GM23248 (cell line): ENCODE results near the gene PRDM10. TPM values are rescaled to one million over a fixed set of nuclear protein-coding genes. Genes with fewer than 3 reads are reported as not detected.

ENCODE experiments used
- DNase-seq: peaks from one replicate; pipeline ENCODE4 v3.0.0-alpha.2; 2015
- H2AFZ ChIP-seq: fragments of 200-600 bp; sonication (generic); 2 replicates; pipeline ENCODE4 v1.6.1; 2016; ENCODE audit warnings: antibody characterized with exemption
- H3F3A ChIP-seq: fragments of 200-600 bp; sonication (generic); 2 replicates; pipeline ENCODE4 v1.6.1; 2016; ENCODE audit warnings: mild to moderate bottlenecking, antibody characterized with exemption, mixed run types; ENCODE audit not compliant: insufficient read depth
- H3K27ac ChIP-seq: fragments of 200-600 bp; sonication (generic); 2 replicates; pipeline ENCODE4 v1.5.1; 2016; ENCODE audit warnings: mild to moderate bottlenecking
- H3K27me3 ChIP-seq: fragments of 200-600 bp; sonication (generic); replicated peaks from 2 replicates; pipeline ENCODE4 v1.6.1; 2016; ENCODE audit warnings: mild to moderate bottlenecking; ENCODE audit not compliant: insufficient read depth
- H3K36me3 ChIP-seq: fragments of 200-600 bp; sonication (generic); 2 replicates; pipeline ENCODE4 v1.6.1; 2016; ENCODE audit warnings: low read depth, mild to moderate bottlenecking
- H3K4me1 ChIP-seq: fragments of 200-600 bp; sonication (generic); 2 replicates; pipeline ENCODE4 v1.6.1; 2016; ENCODE audit warnings: mild to moderate bottlenecking; ENCODE audit not compliant: insufficient read depth
- H3K4me2 ChIP-seq: fragments of 200-600 bp; sonication (generic); one replicate; pipeline ENCODE4 v1.6.1; 2016; ENCODE audit warnings: mild to moderate bottlenecking; ENCODE audit not compliant: unreplicated experiment
- H3K4me3 ChIP-seq: fragments of 200-600 bp; sonication (generic); 2 replicates; pipeline ENCODE4 v1.5.1; 2016; ENCODE audit warnings: mild to moderate bottlenecking
- H3K79me2 ChIP-seq: fragments of 200-600 bp; sonication (generic); 2 replicates; pipeline ENCODE4 v1.6.1; 2016; ENCODE audit warnings: mild to moderate bottlenecking; ENCODE audit not compliant: insufficient read depth
- H3K9ac ChIP-seq: fragments of 200-600 bp; sonication (generic); 2 replicates; pipeline ENCODE4 v1.6.1; 2016; ENCODE audit warnings: mild to moderate bottlenecking
- H3K9me2 ChIP-seq: fragments of 200-600 bp; sonication (generic); 2 replicates; pipeline ENCODE4 v1.6.1; 2016; ENCODE audit warnings: mixed run types, mild to moderate bottlenecking, moderate library complexity; ENCODE audit not compliant: insufficient read depth
- H3K9me3 ChIP-seq: fragments of 200-600 bp; sonication (generic); one replicate; pipeline ENCODE4 v1.6.1; 2017; ENCODE audit warnings: low read depth
- H4K20me1 ChIP-seq: fragments of 200-600 bp; sonication (generic); 2 replicates; pipeline ENCODE4 v1.6.0; 2016; ENCODE audit not compliant: insufficient read depth
- EZH2 ChIP-seq: fragments of 200-600 bp; sonication (generic); IDR thresholded peaks from 2 replicates; pipeline ENCODE4 v1.6.1; 2018; ENCODE audit warnings: antibody characterized with exemption, mild to moderate bottlenecking; ENCODE audit not compliant: insufficient read depth, poor library complexity, severe bottlenecking
- EZH2phosphoT487 ChIP-seq: fragments of 200-600 bp; sonication (generic); IDR thresholded peaks from 2 replicates; pipeline ENCODE4 v1.6.1; 2018; ENCODE audit warnings: antibody characterized with exemption, moderate library complexity, mild to moderate bottlenecking, low read depth; ENCODE audit not compliant: insufficient read depth
- WGBS, 2 experiments: methylation state at CpG; one replicate each; pipeline ENCODE4 v1.1.6; 2015 to 2017; ENCODE audit warnings: low lambda C conversion rate in 2 of 2, low coverage in 1 of 2; ENCODE audit errors: missing lambda C conversion rate in 2 of 2; 5-methylcytosine and 5-hydroxymethylcytosine counted together
- in situ Hi-C: fragments of 300-500 bp; cut with MboI; formaldehyde crosslinking; loops from 2 replicates; pipeline ENCODE4 v1.15.0; 2020
- polyA plus RNA-seq: library from polyadenylated mRNA; unstranded; fragments of >200 nt; fragmentation: Nextera tagmentation; extraction: Ambion mirVana; gene quantifications from 2 replicates; pipeline ENCODE4 v1.2.1, GENCODE V29; 2016
- total RNA-seq: library from RNA; depleted of rRNA; stranded (reverse); fragments of >200 nt; shearing (Covaris generic); gene quantifications from 2 replicates; pipeline ENCODE4 v1.2.3, GENCODE V29; 2014

The PRDM10 gene
- total and polyA plus RNA-seq, 2 experiments from 2014 or later = 2.9 to 4.6 TPM

GRCh38 chr11:129933891-129934290, 68.7 kb downstream of the PRDM10 start:
- H3K27me3 ChIP-seq = no peaks in the 10 kb centered on the region
- no peaks in the 10 kb centered on the region for H3K79me2 ChIP-seq
- no peak overlapping the region for H3K27ac ChIP-seq
- no peaks in the 10 kb centered on the region for H3K9me2 ChIP-seq
- in situ Hi-C loops = no loop called here
- H3K36me3 ChIP-seq = no peaks in the 10 kb centered on the region
- no peak overlapping the region for H3K4me3 ChIP-seq
- no peaks in the 10 kb centered on the region for H3K9me3 ChIP-seq
- H2AFZ ChIP-seq = no peak overlapping the region
- no peaks in the 10 kb centered on the region for H3K4me1 ChIP-seq
- no peaks in the 10 kb centered on the region for H3F3A ChIP-seq
- TF ChIP-seq EZH2phosphoT487 = no peak
- no peak for TF ChIP-seq EZH2
- H4K20me1 ChIP-seq = no peaks in the 10 kb centered on the region
- no peak for DNase-seq
- H3K9ac ChIP-seq = no peak overlapping the region
- H3K4me2 ChIP-seq = no peak overlapping the region
- WGBS, 2 experiments = 97 to 98% methylated on average over 9 of the region's 9 CpGs

DNA sequence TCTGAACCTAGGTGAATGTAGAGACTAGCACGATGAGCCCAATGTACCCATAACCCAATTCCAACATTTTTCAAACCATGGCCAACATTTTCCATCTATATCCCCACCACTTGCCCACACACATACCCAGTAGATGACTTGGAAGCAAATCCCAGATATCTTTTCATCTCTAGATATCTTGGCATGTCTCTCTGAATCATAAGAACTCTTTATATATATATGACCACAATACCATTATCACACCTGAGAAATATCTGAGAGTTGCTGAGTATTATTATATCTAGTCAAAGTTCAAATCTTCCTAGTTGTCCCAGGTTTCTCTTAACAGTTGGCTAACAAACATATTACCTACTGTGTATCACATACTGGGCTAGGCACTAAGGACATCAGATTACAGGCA, 69.4 kb downstream of the PRDM10 start:
- WGBS, 2 experiments = 97 to 100% methylated on average over 1 of the region's 1 CpG
- no peak overlapping the region for H3K9ac ChIP-seq

DNA sequence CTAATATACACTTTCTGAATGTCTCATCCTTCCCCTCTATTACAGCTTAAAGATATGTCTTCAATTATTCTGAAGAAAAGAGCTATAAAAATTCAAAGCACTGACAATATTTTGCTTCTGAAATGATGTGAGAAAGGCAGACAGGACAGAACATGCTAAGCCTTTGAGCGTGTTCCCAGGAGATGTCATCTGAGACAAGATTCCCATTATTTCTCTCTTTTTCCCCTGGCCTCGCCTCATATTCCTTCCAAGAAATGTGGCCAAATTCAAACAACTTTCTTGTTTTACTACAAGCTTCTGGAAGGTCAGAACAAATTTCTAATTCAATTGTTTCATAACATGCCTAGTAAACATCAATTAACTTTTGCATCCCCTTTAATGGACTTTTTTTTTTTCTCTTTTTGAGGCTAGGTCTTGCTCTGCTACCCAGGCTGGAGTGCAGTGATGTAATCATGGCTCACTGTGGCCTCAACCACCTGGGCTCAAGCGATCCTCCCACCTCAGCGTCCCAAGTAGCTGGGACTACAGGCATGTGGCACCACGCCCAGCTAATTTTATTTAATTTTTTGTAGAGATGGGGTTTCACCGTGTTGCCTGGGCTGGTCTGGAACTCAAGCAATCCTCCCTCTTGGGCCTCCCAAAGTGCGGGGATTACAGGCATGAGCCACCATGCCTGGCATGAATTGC, 70.1 kb downstream of the PRDM10 start:
- Histone ChIP-seq H3K79me2 (no peaks in the 10 kb centered on the region), H3K4me2 (no peak overlapping the region), H3K36me3 (no peaks in the 10 kb centered on the region), H3F3A (no peaks in the 10 kb centered on the region), H3K27me3 (no peaks in the 10 kb centered on the region), H2AFZ (no peak overlapping the region), H3K4me1 (no peaks in the 10 kb centered on the region), H3K4me3 (no peak overlapping the region), H3K9ac (no peak overlapping the region), H3K9me2 (no peaks in the 10 kb centered on the region), H3K9me3 (no peaks in the 10 kb centered on the region), H4K20me1 (no peaks in the 10 kb centered on the region), H3K27ac (no peak overlapping the region)
- 72 to 73% methylated on average over 7 of the region's 7 CpGs for WGBS, 2 experiments
- DNase-seq = no peak
- TF ChIP-seq EZH2 = no peak
- TF ChIP-seq EZH2phosphoT487 = no peak
- in situ Hi-C loops = no loop called here

More for the DNA sequence above, 69.4 kb downstream of the PRDM10 start:
- Histone ChIP-seq H4K20me1 (no peaks in the 10 kb centered on the region), H3K4me2 (no peak overlapping the region), H3K9me3 (no peaks in the 10 kb centered on the region), H3K27ac (no peak overlapping the region), H2AFZ (no peak overlapping the region), H3K79me2 (no peaks in the 10 kb centered on the region), H3F3A (no peaks in the 10 kb centered on the region), H3K4me1 (no peaks in the 10 kb centered on the region), H3K36me3 (no peaks in the 10 kb centered on the region), H3K4me3 (no peak overlapping the region), H3K9me2 (no peaks in the 10 kb centered on the region), H3K27me3 (no peaks in the 10 kb centered on the region)
- TF ChIP-seq EZH2phosphoT487 (no peak), EZH2 (no peak)
- in situ Hi-C loops = no loop called here
- DNase-seq = no peak

GRCh38 chr11:129930743-129931142, 71.9 kb downstream of the PRDM10 start:
- Histone ChIP-seq H2AFZ (no peak overlapping the region), H4K20me1 (no peaks in the 10 kb centered on the region), H3K36me3 (no peaks in the 10 kb centered on the region), H3K27ac (no peak overlapping the region), H3K9ac (no peak overlapping the region), H3K4me2 (no peak overlapping the region), H3F3A (no peaks in the 10 kb centered on the region), H3K79me2 (no peaks in the 10 kb centered on the region), H3K9me2 (no peaks in the 10 kb centered on the region), H3K27me3 (no peaks in the 10 kb centered on the region), H3K4me3 (no peak overlapping the region), H3K9me3 (no peaks in the 10 kb centered on the region), H3K4me1 (no peaks in the 10 kb centered on the region)
- in situ Hi-C loops = no loop called here
- 94 to 95% methylated on average over 13 of the region's 13 CpGs for WGBS, 2 experiments
- no peak for DNase-seq
- no peak for TF ChIP-seq EZH2phosphoT487
- no peak for TF ChIP-seq EZH2

DNA sequence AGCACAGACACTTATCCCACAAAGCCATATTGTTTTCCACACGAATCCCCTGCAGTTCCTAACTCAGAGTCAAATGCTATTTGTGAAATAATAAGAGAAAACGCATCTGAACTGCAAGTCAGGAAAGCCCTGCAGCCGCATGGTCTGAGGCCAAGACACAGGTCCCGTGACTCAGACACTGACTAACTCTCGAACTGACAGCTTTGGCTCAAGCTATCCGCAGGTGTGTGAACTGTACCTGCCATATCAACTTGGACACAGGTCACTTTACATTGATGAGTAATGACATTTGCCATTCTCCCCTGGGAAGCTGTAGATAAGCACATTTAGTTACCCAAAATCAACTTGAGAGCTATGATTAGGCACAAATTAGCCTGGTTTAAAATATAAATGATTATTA, 72.3 kb downstream of the PRDM10 start:
- Histone ChIP-seq H3K27ac (no peak overlapping the region), H3K4me2 (no peak overlapping the region), H3K27me3 (no peaks in the 10 kb centered on the region), H3K36me3 (no peaks in the 10 kb centered on the region), H2AFZ (no peak overlapping the region), H3K4me3 (no peak overlapping the region), H3K9me3 (no peaks in the 10 kb centered on the region), H3F3A (no peaks in the 10 kb centered on the region), H4K20me1 (no peaks in the 10 kb centered on the region), H3K9ac (no peak overlapping the region), H3K4me1 (no peaks in the 10 kb centered on the region), H3K79me2 (no peaks in the 10 kb centered on the region), H3K9me2 (no peaks in the 10 kb centered on the region)
- WGBS, 2 experiments = 76 to 83% methylated on average over 6 of the region's 6 CpGs
- TF ChIP-seq EZH2 (no peak), EZH2phosphoT487 (no peak)
- DNase-seq = peak; percentile 18
- in situ Hi-C loops = no loop called here
